Muscle of leg (tissue), 11 donors: ENCODE measurements around the gene WLS. TPM values are rescaled to one million over a fixed set of nuclear protein-coding genes. Genes with fewer than 3 reads are reported as not detected.
"Not testable (repeated sequence)": the region's sequence is repeated elsewhere in the genome, so short reads cannot be mapped to it uniquely, and the experiment has no call there.

Experiments used
- DNase-seq: peaks from one replicate; pipeline ENCODE4 v3.0.0; 2013
- H3K27ac ChIP-seq: one replicate; pipeline ENCODE4 v1.5.1; 2013; ENCODE audit warnings: mild to moderate bottlenecking, low read length, control low read depth
- H3K27me3 ChIP-seq: one replicate; pipeline ENCODE4 v1.6.1; 2013; ENCODE audit warnings: low read length; ENCODE audit not compliant: control insufficient read depth, insufficient read depth
- H3K36me3 ChIP-seq: one replicate; pipeline ENCODE4 v1.6.1; 2013; ENCODE audit warnings: low read length; ENCODE audit not compliant: control insufficient read depth, insufficient read depth
- H3K4me1 ChIP-seq: one replicate; pipeline ENCODE4 v1.6.1; 2013; ENCODE audit warnings: low read length; ENCODE audit not compliant: control insufficient read depth, insufficient read depth
- H3K4me3 ChIP-seq: one replicate; pipeline ENCODE4 v1.5.1; 2013; ENCODE audit warnings: low read length, control low read depth
- H3K9me3 ChIP-seq: replicated peaks from 2 replicates; pipeline ENCODE4 v1.6.1; 2013; ENCODE audit warnings: low read depth, low read length; ENCODE audit not compliant: control insufficient read depth
- WGBS: methylation state at CpG from one replicate; pipeline ENCODE4 v1.1.5; 2013; ENCODE audit warnings: missing lambda C conversion rate; ENCODE audit not compliant: insufficient coverage; 5-methylcytosine and 5-hydroxymethylcytosine counted together
- polyA plus RNA-seq, 8 donors: library from polyadenylated mRNA; unstranded; fragments of 120-200 nt; gene quantifications; one replicate each; pipeline versions ENCODE4 v1.2.1 to v1.2.3, GENCODE V29; 2013; ENCODE audit warnings: inconsistent platforms in 1 of 8, low replicate concordance in 1 of 8; ENCODE audit not compliant: insufficient read length in 8 of 8, insufficient read depth in 1 of 8
- total RNA-seq: library from RNA; stranded (reverse); fragments of 120-200 nt; gene quantifications from one replicate; pipeline ENCODE4 v1.2.4, GENCODE V29; 2013

Gene WLS
- total and polyA plus RNA-seq, 9 donors = 62.7 to 126 (median 78.2) TPM

- H3K4me3 ChIP-seq, DNase-seq: not testable (repeated sequence)
- WGBS = 95% methylated on average over 9 of the region's 12 CpGs
These were observed 70.7 kb downstream of the WLS start for GRCh38 chr1:68161672-68162071.

GRCh38 chr1:68160935-68161334 lies 71.4 kb downstream of the WLS start:
- WGBS = no CpG with 5 or more reads among the region's 2 CpGs
- peaks cover 45% of the 10 kb centered on the region for H3K36me3 ChIP-seq
- not testable (repeated sequence) for H3K27ac ChIP-seq, H3K27me3 ChIP-seq, H3K4me1 ChIP-seq, H3K4me3 ChIP-seq, H3K9me3 ChIP-seq, DNase-seq

More at GRCh38 chr1:68161672-68162071, 70.7 kb downstream of the WLS start:
- H3K27ac ChIP-seq, H3K9me3 ChIP-seq, H3K27me3 ChIP-seq, H3K4me1 ChIP-seq: not testable (repeated sequence)
- H3K36me3 ChIP-seq = peaks cover 39% of the 10 kb centered on the region

- H3K4me3 ChIP-seq = no peak overlapping the region
- no peak overlapping the region for H3K27ac ChIP-seq
- no peaks in the 10 kb centered on the region for H3K9me3 ChIP-seq
- no peaks in the 10 kb centered on the region for H3K27me3 ChIP-seq
- DNase-seq = no peak
- H3K36me3 ChIP-seq = peaks cover 50% of the 10 kb centered on the region
- H3K4me1 ChIP-seq = no peaks in the 10 kb centered on the region
- no CpG with 5 or more reads among the region's 1 CpG for WGBS
These were observed 72.3 kb downstream of the WLS start for GRCh38 chr1:68160021-68160420.

GRCh38 chr1:68158837-68159236 lies 73.5 kb downstream of the WLS start:
- H3K27ac ChIP-seq = no peak overlapping the region
- H3K4me1 ChIP-seq = no peaks in the 10 kb centered on the region
- H3K9me3 ChIP-seq = no peaks in the 10 kb centered on the region
- H3K36me3 ChIP-seq = peaks cover 54% of the 10 kb centered on the region
- H3K4me3 ChIP-seq = no peak overlapping the region
- no CpG with 5 or more reads among the region's 8 CpGs for WGBS
- DNase-seq = no peak
- H3K27me3 ChIP-seq = no peaks in the 10 kb centered on the region

DNA sequence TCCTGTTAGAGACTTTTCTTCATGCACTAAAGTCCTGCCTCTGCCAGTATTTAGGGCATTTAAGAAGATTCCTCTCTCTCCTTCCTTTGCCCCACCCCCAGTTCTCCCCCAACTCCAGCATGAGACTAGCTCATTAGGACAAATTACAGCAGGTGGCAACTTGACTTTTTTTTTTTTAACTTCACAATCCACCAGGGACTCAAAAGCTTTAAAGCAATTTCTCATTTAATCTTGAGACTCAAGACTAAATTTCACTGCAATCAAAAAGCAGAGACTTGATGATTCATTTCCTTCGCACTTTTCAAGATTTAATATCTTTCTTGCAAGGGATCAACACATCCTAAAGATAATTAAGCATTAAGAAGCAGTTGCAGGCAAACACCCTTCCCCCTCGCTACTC lies 74.9 kb downstream of the WLS start:
- Histone ChIP-seq H3K27ac (no peak overlapping the region), H3K4me1 (no peaks in the 10 kb centered on the region), H3K36me3 (peaks cover 64% of the 10 kb centered on the region), H3K9me3 (no peaks in the 10 kb centered on the region), H3K4me3 (no peak overlapping the region), H3K27me3 (no peaks in the 10 kb centered on the region)
- no peak for DNase-seq
- no CpG with 5 or more reads among the region's 2 CpGs for WGBS

DNA sequence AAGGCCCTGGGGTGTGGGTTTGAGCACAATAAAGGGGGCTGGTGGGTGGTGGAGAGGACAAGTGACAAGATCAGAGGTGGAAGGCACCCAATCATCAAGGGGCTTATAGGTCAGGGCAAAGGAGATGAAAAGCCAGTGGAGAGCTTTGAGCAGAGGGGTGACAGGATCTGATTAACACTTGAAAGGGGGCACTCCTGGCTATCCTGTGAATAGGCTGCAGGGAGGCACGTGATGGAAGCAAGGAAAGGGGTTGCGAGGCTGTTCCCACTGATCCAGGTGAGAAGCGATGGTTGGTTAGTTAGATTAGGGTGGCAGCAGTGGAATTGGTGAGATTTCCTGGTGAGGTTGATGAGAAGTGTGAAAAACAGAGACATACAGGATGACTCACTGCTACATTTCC lies 80.6 kb downstream of the WLS start:
- WGBS = 81% methylated on average over 3 of the region's 3 CpGs
- Histone ChIP-seq H3K27ac (no peak overlapping the region), H3K36me3 (peaks cover 74% of the 10 kb centered on the region), H3K9me3 (no peaks in the 10 kb centered on the region), H3K27me3 (no peaks in the 10 kb centered on the region), H3K4me3 (no peak overlapping the region), H3K4me1 (peaks cover 10% of the 10 kb centered on the region)
- DNase-seq = no peak

- Histone ChIP-seq H3K9me3 (no peaks in the 10 kb centered on the region), H3K4me1 (peaks cover 10% of the 10 kb centered on the region), H3K27me3 (no peaks in the 10 kb centered on the region), H3K36me3 (peaks cover 74% of the 10 kb centered on the region), H3K27ac (peak overlapping the region; percentile 15), H3K4me3 (no peak overlapping the region)
- DNase-seq = peak; percentile 63
- 92% methylated on average over 6 of the region's 8 CpGs for WGBS
These were observed 82.4 kb downstream of the WLS start for GRCh38 chr1:68149907-68150306.

- peak; percentile 42 for DNase-seq
- peak overlapping the region; percentile 15 for H3K27ac ChIP-seq
- WGBS = 57% methylated on average over 2 of the region's 5 CpGs
- no peaks in the 10 kb centered on the region for H3K27me3 ChIP-seq
- H3K36me3 ChIP-seq = peaks cover 77% of the 10 kb centered on the region
- H3K4me3 ChIP-seq = no peak overlapping the region
- no peaks in the 10 kb centered on the region for H3K9me3 ChIP-seq
- peaks cover 10% of the 10 kb centered on the region for H3K4me1 ChIP-seq
These were observed 83.1 kb downstream of the WLS start for GRCh38 chr1:68149110-68149798.

DNA sequence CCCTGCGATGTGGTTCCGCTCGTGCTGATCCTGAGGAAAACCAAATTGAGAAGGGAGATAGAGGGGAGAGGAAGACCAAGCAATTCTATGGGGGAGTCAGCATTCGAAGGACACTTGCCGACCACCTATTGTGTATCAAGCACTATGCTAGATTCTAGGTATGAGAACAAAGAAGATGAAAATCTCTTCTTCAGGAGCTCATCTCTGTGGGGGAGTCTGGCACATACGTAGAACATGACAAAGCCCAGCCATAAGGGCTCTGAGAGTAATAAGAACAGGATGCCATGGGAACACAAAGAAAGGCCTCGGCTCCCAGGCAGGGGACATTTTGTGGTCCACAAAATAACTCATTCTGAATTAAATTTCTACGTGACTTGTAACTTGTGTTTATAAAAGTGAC lies 83.7 kb downstream of the WLS start:
- Histone ChIP-seq H3K4me1 (peaks cover 10% of the 10 kb centered on the region), H3K27me3 (no peaks in the 10 kb centered on the region), H3K27ac (no peak overlapping the region), H3K4me3 (no peak overlapping the region), H3K36me3 (peaks cover 74% of the 10 kb centered on the region), H3K9me3 (no peaks in the 10 kb centered on the region)
- WGBS = 95% methylated on average over 3 of the region's 8 CpGs
- no peak for DNase-seq

GRCh38 chr1:68147534-68148171 lies 84.7 kb downstream of the WLS start:
- H3K9me3 ChIP-seq = no peaks in the 10 kb centered on the region
- H3K4me1 ChIP-seq = peaks cover 11% of the 10 kb centered on the region
- no peaks in the 10 kb centered on the region for H3K27me3 ChIP-seq
- peaks cover 68% of the 10 kb centered on the region for H3K36me3 ChIP-seq
- no peak overlapping the region for H3K27ac ChIP-seq
- no peak for DNase-seq
- no peak overlapping the region for H3K4me3 ChIP-seq
- 94% methylated on average over 2 of the region's 4 CpGs for WGBS
